ENCODE results near the gene SLAMF9. TPM values are rescaled to one million over a fixed set of nuclear protein-coding genes. Genes with fewer than 3 reads are reported as not detected.

Gene SLAMF9
- total RNA-seq, 1 donor from 2014 or later = not detected

GRCh38 chr1:159993911-159994310, 39.9 kb upstream of the SLAMF9 start:
- DNase-seq (ENCODE audit: extremely low spot score, unreplicated experiment) = no peak
- H3K36me3 Mint-ChIP-seq = no peaks in the 10 kb centered on the region
- no peaks in the 10 kb centered on the region for H3K9me3 Mint-ChIP-seq
- no peak overlapping the region for H3K4me3 Mint-ChIP-seq
- no peaks in the 10 kb centered on the region for H3K4me1 Mint-ChIP-seq (ENCODE audit: unreplicated experiment)
- H3K27me3 Mint-ChIP-seq = peaks cover 9% of the 10 kb centered on the region
- TF ChIP-seq CTCF (conservative IDR thresholded peaks at IDR 0.05) = no peak
- H3K27ac Mint-ChIP-seq = no peak overlapping the region

- H3K27ac Mint-ChIP-seq = no peak overlapping the region
- H3K4me3 Mint-ChIP-seq = no peak overlapping the region
- TF ChIP-seq CTCF (conservative IDR thresholded peaks at IDR 0.05) = no peak
- no peak for DNase-seq (ENCODE audit: extremely low spot score, unreplicated experiment)
- H3K27me3 Mint-ChIP-seq = peaks cover 5% of the 10 kb centered on the region
- no peaks in the 10 kb centered on the region for H3K36me3 Mint-ChIP-seq
- no peaks in the 10 kb centered on the region for H3K4me1 Mint-ChIP-seq (ENCODE audit: unreplicated experiment)
- no peaks in the 10 kb centered on the region for H3K9me3 Mint-ChIP-seq
Measured at GRCh38 chr1:159992161-159992560, 38.1 kb upstream of the SLAMF9 start.

GRCh38 chr1:159991513-159991912, 37.5 kb upstream of the SLAMF9 start:
- TF ChIP-seq CTCF (conservative IDR thresholded peaks at IDR 0.05) = no peak
- peaks cover 2% of the 10 kb centered on the region for H3K27me3 Mint-ChIP-seq
- H3K4me1 Mint-ChIP-seq (ENCODE audit: unreplicated experiment) = no peaks in the 10 kb centered on the region
- no peaks in the 10 kb centered on the region for H3K36me3 Mint-ChIP-seq
- DNase-seq (ENCODE audit: extremely low spot score, unreplicated experiment) = no peak
- no peaks in the 10 kb centered on the region for H3K9me3 Mint-ChIP-seq
- H3K4me3 Mint-ChIP-seq = no peak overlapping the region
- no peak overlapping the region for H3K27ac Mint-ChIP-seq

GRCh38 chr1:159990005-159990404, 36.0 kb upstream of the SLAMF9 start:
- Mint-ChIP-seq H3K9me3 (no peaks in the 10 kb centered on the region), H3K27ac (no peak overlapping the region), H3K4me1 (ENCODE audit: unreplicated experiment) (no peaks in the 10 kb centered on the region), H3K27me3 (no peaks in the 10 kb centered on the region), H3K36me3 (no peaks in the 10 kb centered on the region), H3K4me3 (no peak overlapping the region)
- DNase-seq (ENCODE audit: extremely low spot score, unreplicated experiment) = no peak
- TF ChIP-seq CTCF (conservative IDR thresholded peaks at IDR 0.05) = no peak

GRCh38 chr1:159989581-159989980, 35.5 kb upstream of the SLAMF9 start:
- H3K4me3 Mint-ChIP-seq = no peak overlapping the region
- no peaks in the 10 kb centered on the region for H3K9me3 Mint-ChIP-seq
- no peaks in the 10 kb centered on the region for H3K4me1 Mint-ChIP-seq (ENCODE audit: unreplicated experiment)
- no peaks in the 10 kb centered on the region for H3K36me3 Mint-ChIP-seq
- no peak for TF ChIP-seq CTCF (conservative IDR thresholded peaks at IDR 0.05)
- H3K27me3 Mint-ChIP-seq = no peaks in the 10 kb centered on the region
- no peak overlapping the region for H3K27ac Mint-ChIP-seq
- no peak for DNase-seq (ENCODE audit: extremely low spot score, unreplicated experiment)

- no peak for TF ChIP-seq CTCF (conservative IDR thresholded peaks at IDR 0.05)
- peaks cover 2% of the 10 kb centered on the region for H3K27me3 Mint-ChIP-seq
- H3K36me3 Mint-ChIP-seq = no peaks in the 10 kb centered on the region
- H3K4me3 Mint-ChIP-seq = no peak overlapping the region
- no peaks in the 10 kb centered on the region for H3K4me1 Mint-ChIP-seq (ENCODE audit: unreplicated experiment)
- no peak overlapping the region for H3K27ac Mint-ChIP-seq
- H3K9me3 Mint-ChIP-seq = no peaks in the 10 kb centered on the region
- no peak for DNase-seq (ENCODE audit: extremely low spot score, unreplicated experiment)
Measured at GRCh38 chr1:159988006-159988405, 34.0 kb upstream of the SLAMF9 start.

Measured in type B pancreatic cell (in vitro differentiated cells).